ENCODE measurements around the gene NAP1L5. TPM values are rescaled to one million over a fixed set of nuclear protein-coding genes. Genes with fewer than 3 reads are reported as not detected.

NAP1L5 gene
- total and polyA plus RNA-seq, 11 donors, result 2.7 to 7.9 (median 4.5) TPM

- Histone ChIP-seq H3K9me3 (peaks cover 0 to 16% (median 0%) of the 10 kb centered on the region in 12 donors), H3K27ac (no peak overlapping the region), H3K4me1 (peaks cover 0 to 20% (median 6%) of the 10 kb centered on the region in 12 donors), H3K27me3 (no peaks in the 10 kb centered on the region), H3K4me3 (no peak overlapping the region), H3K36me3 (no peaks in the 10 kb centered on the region)
- no peak for DNase-seq
- 94 to 97% (median 95%) methylated on average over 7 of the region's 7 CpGs for WGBS, 4 donors
- intact Hi-C loops (cut with DNase I), result no loop called here
- TF ChIP-seq POLR2A (IDR thresholded peaks at IDR 0.05) (no peak), CTCF (IDR thresholded peaks at IDR 0.05) (no peak)
- no peak for ATAC-seq
These were observed 50.9 kb downstream of the NAP1L5 start for GRCh38 chr4:88646528-88647280.

- no peak for TF ChIP-seq POLR2A (IDR thresholded peaks at IDR 0.05)
- TF ChIP-seq CTCF (IDR thresholded peaks at IDR 0.05), result no peak
- H3K9me3 ChIP-seq, result peaks cover 0 to 23% (median 0%) of the 10 kb centered on the region in 12 donors
- no peaks in the 10 kb centered on the region for H3K36me3 ChIP-seq
- DNase-seq (no peak), ATAC-seq (no peak)
- H3K4me1 ChIP-seq, result peaks cover 0 to 20% (median 6%) of the 10 kb centered on the region in 12 donors
- WGBS, 4 donors, result 83 to 94% (median 92%) methylated on average over 1 of the region's 1 CpG
- no peaks in the 10 kb centered on the region for H3K27me3 ChIP-seq
- no peak overlapping the region for H3K27ac ChIP-seq
- H3K4me3 ChIP-seq, result no peak overlapping the region
- intact Hi-C loops (cut with DNase I), result no loop called here
These were observed 51.6 kb downstream of the NAP1L5 start for GRCh38 chr4:88645994-88646393.

Other genes starting within 250 kb of the NAP1L5 start
- 1 to 10 TPM in 8 of 9 donors, under 1 TPM in 1; 0.88 to 5.5 (median 2.3) TPM for gene HERC5, start 240.7 kb downstream of the NAP1L5 start, total RNA-seq
- 1 to 10 TPM; 1.0 to 1.4 TPM for gene HERC5, start 240.7 kb downstream of the NAP1L5 start, polyA plus RNA-seq
- gene PYURF, start 174.1 kb downstream of the NAP1L5 start, total RNA-seq, result 10 to 100 TPM; 46.3 to 63.6 (median 54.2) TPM
- gene PYURF, start 174.1 kb downstream of the NAP1L5 start, polyA plus RNA-seq, result 100 to 1,000 TPM in 1 of 2 donors, 10 to 100 TPM in 1; 71.5 to 102 TPM
- gene HERC3, start 105.3 kb downstream of the NAP1L5 start, total RNA-seq, result 10 to 100 TPM; 32.2 to 66.6 (median 48.9) TPM
- gene HERC3, start 105.3 kb downstream of the NAP1L5 start, polyA plus RNA-seq, result 10 to 100 TPM; 10.4 to 34.9 TPM